ENCODE results near the gene WDR93.

WDR93 gene

DNA sequence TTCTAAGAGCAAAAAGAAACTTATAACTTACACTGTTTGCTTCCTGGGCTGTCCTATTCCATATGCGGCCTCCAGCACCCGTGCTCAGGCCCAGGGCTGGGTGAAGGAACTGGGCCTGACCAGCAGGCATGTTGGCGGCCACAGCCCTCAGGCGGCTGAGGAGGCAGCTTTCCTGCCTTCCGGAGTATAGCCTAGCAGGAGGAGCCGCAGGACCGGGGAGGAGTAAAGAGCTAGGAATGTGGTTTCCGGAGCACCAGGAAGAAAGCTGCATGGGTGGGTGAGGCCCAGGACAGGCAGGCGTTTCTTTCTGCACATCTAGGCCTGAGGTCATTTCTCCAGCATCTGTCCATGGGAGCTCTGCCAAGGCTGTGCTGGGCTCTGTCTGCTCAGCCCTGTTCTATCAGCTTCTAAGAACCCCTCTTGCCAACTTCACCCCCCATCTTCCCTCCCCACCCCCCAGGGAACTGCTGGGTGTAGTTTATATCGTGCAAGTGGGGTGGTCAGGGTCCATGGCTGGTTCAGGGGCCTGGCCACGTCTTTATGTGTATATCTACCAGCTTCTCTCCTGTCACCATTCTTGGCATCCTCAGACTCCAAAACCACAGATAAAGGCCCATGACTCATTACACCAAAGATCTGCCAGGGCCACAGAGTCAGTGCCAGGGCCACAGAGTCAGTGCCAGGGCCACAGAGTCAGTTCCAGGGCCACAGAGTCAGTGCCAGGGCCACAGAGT, 27.6 kb upstream of the WDR93 start:
- no peak for DNase-seq (ENCODE audit: low read depth in 2 of 2, low spot score in 1 of 2)

GRCh38 chr15:89664441-89665350, 25.9 kb upstream of the WDR93 start:
- DNase-seq (ENCODE audit: low read depth in 2 of 2, low spot score in 1 of 2), result no peak

- no peak for DNase-seq (ENCODE audit: low read depth in 2 of 2, low spot score in 1 of 2)
These were observed 25.0 kb upstream of the WDR93 start for GRCh38 chr15:89665449-89666181.

GRCh38 chr15:89666184-89666857, 24.3 kb upstream of the WDR93 start:
- DNase-seq (ENCODE audit: low read depth in 2 of 2, low spot score in 1 of 2), result no peak

DNA sequence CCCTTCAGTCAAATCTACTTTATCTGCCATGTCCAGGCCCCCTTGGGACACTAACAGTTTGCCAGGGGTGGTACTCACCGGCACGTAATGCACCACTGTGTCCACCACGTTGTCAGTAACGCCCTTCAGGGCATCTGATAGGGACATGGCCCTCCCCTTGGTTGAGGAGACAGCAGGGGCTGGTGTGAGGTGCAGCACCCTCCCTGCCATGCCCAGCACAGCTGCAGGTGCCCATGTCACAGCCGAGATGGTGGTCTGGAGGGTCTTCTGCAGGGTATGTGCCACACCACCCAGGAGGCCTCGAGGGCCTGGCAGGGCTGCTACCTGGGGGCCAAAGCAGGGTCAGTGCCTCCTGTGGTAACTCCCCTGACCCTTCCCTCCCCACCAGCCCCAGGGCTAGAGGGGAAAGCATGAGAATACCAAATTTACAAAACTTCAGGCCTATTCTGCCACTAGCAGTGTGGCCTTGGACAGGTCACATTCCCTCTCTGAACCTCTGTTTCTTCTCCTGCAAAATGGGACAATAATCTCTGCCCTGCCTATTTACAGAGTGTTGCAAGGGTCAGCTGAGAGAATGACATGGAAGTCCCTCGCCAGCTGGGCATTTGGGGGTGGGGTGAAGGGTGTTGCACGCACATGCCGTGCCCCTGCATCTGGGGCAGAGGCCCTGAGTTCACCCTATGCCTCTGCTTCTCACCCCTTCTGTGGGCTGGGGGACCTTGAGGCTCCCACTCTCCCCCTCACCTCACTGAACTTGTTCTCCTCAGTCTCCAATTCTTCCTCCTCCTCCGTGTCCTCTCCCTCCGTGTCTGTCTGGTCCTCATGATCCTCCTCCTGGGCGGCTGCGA, 23.5 kb upstream of the WDR93 start:
- DNase-seq (ENCODE audit: low read depth in 2 of 2, low spot score in 1 of 2), result no peak

- no peak for DNase-seq (ENCODE audit: low read depth in 2 of 2, low spot score in 1 of 2)
These were observed 23.0 kb upstream of the WDR93 start for GRCh38 chr15:89667706-89667960.

DNA sequence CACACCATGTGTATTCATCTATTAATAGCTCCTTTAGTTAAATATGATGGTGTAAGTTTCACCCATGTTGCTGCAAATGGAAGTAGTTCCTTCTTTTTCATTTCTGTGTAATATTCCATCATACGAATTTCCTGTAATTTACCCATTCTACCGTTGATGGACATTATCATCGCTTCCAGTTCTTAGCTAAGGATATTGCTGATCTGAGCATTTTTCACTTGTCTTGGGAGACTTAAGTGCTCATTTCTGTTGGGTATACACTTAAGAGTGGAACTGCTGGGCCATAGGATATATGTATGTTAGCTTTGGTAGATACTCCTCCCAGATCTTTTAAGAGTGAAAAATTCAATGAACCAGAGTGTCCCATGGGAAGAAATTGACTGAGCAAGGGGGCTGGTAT, 22.4 kb upstream of the WDR93 start:
- DNase-seq (ENCODE audit: low read depth in 2 of 2, low spot score in 1 of 2), result no peak

DNA sequence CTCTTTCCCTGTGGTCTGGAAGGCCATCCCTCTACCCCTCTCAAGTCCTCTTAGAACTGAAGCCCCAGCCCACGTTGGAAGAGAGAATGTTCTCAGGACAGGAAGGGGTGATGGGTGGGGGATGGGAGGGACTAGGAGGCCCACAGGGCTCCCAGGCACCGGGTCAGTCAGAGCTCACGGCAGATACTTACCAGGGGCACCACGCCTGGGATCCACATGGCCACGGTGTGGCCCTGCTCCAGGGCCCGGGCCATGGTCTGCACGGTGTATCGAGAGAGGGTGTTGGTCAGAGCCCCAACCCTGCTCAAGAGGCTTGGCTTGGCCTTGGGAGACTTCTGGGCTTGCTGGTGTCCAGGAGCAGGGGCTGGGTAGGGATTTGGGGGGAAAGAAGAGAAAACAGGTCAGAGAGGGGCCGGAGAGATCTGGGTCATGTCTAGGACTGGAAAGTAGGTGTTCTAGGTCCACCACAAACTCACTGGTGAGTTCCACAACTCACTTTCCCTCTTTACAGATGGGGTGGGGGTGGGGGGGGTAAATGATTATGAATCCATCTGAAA, 21.2 kb upstream of the WDR93 start:
- no peak for DNase-seq (ENCODE audit: low read depth in 2 of 2, low spot score in 1 of 2)

DNA sequence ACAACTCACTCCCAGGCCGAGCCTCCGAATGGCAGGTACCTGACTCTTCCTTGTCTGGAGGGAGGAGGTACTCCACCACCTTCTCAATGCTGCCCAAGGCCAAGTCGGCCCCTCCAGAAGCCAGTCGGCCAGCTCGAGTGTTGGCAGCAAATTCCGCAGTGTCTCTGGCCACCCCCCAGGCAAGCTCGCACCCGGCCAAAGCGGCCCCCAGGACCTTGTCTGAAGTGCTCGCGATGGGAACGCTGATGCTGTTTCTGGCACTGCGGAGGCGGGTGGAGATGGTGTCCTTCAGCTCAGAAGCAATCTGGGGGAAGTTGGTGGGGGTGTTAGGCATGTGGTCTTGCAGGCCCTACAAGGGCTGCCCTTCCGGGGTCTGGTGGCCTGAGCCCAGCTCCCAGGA, 20.7 kb upstream of the WDR93 start:
- no peak for DNase-seq (ENCODE audit: low read depth in 2 of 2, low spot score in 1 of 2)

GRCh38 chr15:89670971-89671560, 19.5 kb upstream of the WDR93 start:
- no peak for DNase-seq (ENCODE audit: low read depth in 2 of 2, low spot score in 1 of 2)

GRCh38 chr15:89671687-89672086, 18.9 kb upstream of the WDR93 start:
- no peak for DNase-seq (ENCODE audit: low read depth in 2 of 2, low spot score in 1 of 2)

DNA sequence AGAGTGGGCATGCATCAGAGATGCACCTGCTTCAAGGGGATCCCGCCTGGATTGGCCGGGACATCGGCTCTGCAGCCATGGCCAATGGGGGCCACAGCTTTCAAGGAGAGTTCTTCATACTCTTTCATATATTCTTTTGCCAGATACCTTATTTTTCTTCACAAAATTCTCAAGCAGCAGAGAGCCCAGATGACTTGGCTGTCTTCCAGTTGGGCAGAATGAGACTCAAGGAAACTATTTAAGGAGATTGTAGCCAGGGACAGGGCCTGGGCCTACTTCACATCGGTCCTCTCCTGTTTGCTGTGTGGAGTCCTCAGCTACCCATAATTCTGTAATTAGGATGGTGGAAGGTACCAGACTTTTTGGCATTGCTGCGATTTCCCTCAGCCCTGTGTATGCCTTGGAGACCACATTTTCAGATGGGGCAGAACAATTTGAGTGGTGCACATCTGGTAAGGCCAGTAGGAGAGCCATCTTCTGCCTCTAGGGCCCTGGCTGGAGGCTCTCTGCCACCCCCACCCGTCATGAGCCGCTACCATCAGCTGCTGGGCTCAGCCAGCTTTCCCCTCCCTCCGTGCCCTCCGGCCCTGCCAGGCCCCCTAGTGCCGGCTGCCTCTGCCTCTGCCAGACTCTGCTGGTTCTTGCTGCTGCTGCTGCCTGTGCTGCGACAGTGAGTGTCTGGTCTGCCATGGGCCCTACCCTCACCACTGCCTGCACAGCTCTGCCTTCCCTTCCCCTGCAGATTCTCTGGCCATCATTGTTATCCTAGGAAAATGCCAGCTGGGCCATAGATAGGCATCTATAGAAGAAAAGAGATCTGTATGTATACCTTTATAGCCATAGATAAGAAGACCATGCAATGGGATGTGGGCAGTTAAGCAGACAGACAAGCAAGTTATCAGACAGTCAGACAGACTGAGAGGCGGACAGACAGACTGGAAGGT, 18.1 kb upstream of the WDR93 start:
- no peak for DNase-seq (ENCODE audit: low read depth in 2 of 2, low spot score in 1 of 2)

DNA sequence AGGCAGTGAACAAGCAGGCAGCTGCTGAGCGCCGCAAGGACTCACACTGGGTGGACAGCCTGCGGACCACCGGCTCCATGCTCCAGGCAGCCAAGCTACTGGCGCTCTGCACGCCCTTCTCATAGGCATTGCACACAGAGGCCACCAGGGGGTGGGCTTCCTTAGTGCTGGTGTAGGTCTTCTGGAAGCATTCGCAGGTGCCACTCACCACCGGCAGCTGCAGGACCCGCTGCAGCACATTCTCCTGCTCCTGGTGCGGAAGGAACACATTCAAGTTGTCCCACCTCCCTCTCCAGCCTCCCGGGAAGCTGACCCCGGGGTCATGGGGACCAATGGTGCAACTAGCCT, 17.5 kb upstream of the WDR93 start:
- DNase-seq (ENCODE audit: low read depth in 2 of 2, low spot score in 1 of 2), result no peak

DNA sequence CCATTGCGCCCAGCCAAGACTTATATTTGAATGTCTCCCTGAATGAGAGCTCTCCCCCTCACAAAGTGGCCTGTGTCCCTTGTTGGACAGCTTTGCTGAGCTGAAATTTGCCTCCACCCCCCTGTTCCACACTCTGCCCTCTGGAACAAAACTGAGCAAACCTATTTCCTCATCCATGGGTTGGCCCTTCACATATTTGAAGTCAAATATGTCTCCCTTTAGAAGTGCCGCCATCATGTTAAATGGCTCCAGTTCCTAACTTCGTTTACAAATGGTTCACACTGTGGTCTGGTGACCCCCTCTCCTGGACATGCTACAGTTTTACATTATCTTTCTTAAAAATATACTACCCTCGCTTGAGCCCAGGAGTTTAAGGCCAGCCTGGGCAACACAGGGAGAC, 16.1 kb upstream of the WDR93 start:
- DNase-seq (ENCODE audit: low read depth in 2 of 2, low spot score in 1 of 2), result no peak

GRCh38 chr15:89675606-89676005, 15.0 kb upstream of the WDR93 start:
- no peak for DNase-seq (ENCODE audit: low read depth in 2 of 2, low spot score in 1 of 2)

GRCh38 chr15:89677381-89677780, 13.2 kb upstream of the WDR93 start:
- DNase-seq (ENCODE audit: low read depth in 2 of 2, low spot score in 1 of 2), result no peak

- no peak for DNase-seq (ENCODE audit: low read depth in 2 of 2, low spot score in 1 of 2)
These were observed 11.4 kb upstream of the WDR93 start, which contains the start of gene PLIN1 for GRCh38 chr15:89679212-89679611. PLIN1 (minus strand) TSS chr15:89679367; CDS start chr15:89677489, 1,878 bp downstream.

DNA sequence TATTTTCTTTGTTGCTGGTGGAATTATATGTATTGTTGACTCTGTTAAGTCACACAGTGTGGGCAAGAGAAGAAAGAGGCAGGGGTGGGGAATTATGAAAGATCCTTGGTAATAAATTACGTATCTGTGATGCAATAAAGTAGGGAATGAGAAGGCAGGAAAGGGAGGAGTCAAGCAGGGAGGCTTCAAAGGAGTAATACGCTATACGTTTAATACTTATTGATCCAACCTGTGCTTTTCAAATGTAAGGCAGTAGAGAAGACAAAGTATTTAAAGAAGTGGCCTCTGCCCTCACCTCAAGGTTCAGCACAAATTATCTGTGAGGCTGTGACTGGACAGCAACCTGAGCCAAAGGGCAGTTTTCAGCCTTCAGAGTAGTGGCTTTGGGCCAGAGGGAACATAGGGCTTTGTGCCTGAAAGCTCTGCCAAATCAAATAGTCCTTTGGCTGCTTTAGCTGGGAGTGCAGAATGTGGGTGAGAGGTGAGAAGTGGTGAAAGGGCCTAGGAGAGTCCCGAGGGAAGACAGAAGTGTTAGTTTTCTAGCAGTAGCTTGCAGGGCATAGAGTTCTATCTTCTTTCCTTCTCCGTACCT, 10.2 kb upstream of the WDR93 start:
- DNase-seq (ENCODE audit: low read depth in 2 of 2, low spot score in 1 of 2), result no peak
